H1 (cell line): ENCODE data around the gene ZNF385B. TPM values are rescaled to one million over a fixed set of nuclear protein-coding genes. Genes with fewer than 3 reads are reported as not detected.

ENCODE experiments used
- CTCF ChIA-PET: fragments of 300-600 bp; sonication (Branson Sonifier 250); formaldehyde crosslinking; loops from one replicate; lab custom pipeline; 2021; ENCODE audit not compliant: partially characterized antibody; lab: Charles Lee
- POLR2A ChIA-PET: fragments of 300-600 bp; sonication (Branson Sonifier 250); formaldehyde crosslinking; loops from one replicate; lab custom pipeline; 2021; ENCODE audit warnings: inconsistent platforms; ENCODE audit not compliant: partially characterized antibody; lab: Charles Lee
- DNase-seq, 2 experiments: peaks; one replicate each; pipeline versions ENCODE4 v3.0.0 to v3.0.0-alpha.2; 2010 to 2022; ENCODE audit warnings: low spot score in 2 of 2, low read depth in 1 of 2, mixed read lengths in 1 of 2
- FAIRE-seq: peaks from 2 replicates; lab custom pipeline; 2011; peaks lifted over from hg19 to GRCh38; lab: Jason Lieb, UNC
- H2AFZ ChIP-seq: 2 replicates; pipeline ENCODE4 v1.8.1; 2012; ENCODE audit warnings: low read length, inconsistent platforms
- H2AK5ac ChIP-seq: 2 replicates; pipeline ENCODE4 v1.6.1; 2013; ENCODE audit warnings: low read depth, low read length
- H2BK120ac ChIP-seq: replicated peaks from 2 replicates; pipeline ENCODE3; 2013; ENCODE audit warnings: low read depth, low read length, inconsistent platforms
- H2BK12ac ChIP-seq: 2 replicates; pipeline ENCODE4 v1.6.1; 2013; ENCODE audit warnings: low read depth, low read length
- H2BK15ac ChIP-seq: 2 replicates; pipeline ENCODE4 v1.6.1; 2013; ENCODE audit warnings: low read length
- H2BK20ac ChIP-seq: 2 replicates; pipeline ENCODE4 v1.6.1; 2013; ENCODE audit warnings: low read length
- H2BK5ac ChIP-seq: 2 replicates; pipeline ENCODE4 v1.6.1; 2013; ENCODE audit warnings: low read depth, low read length
- H3K14ac ChIP-seq: 2 replicates; pipeline ENCODE4 v1.6.1; 2013; ENCODE audit warnings: inconsistent platforms; ENCODE audit not compliant: insufficient read length
- H3K18ac ChIP-seq: 2 replicates; pipeline ENCODE4 v1.6.1; 2013; ENCODE audit warnings: low read length; ENCODE audit errors: extremely low read depth
- H3K23ac ChIP-seq: 2 replicates; pipeline ENCODE4 v1.6.1; 2013; ENCODE audit warnings: inconsistent platforms; ENCODE audit not compliant: insufficient read length
- H3K23me2 ChIP-seq: 2 replicates; pipeline ENCODE4 v1.6.1; 2013; ENCODE audit warnings: low read depth, low read length
- H3K27ac ChIP-seq: 2 replicates; pipeline ENCODE4 v1.6.1; 2011; ENCODE audit warnings: low read depth, low read length, inconsistent platforms
- H3K27me3 ChIP-seq, 4 experiments: replicated peaks in 1 of 4; 1 replicate in 1 of 4; 2 replicates in 3 of 4; pipeline versions ENCODE4 v1.6.1 to v1.8.1; 2011 to 2013; ENCODE audit warnings: low read length in 3 of 4, mild to moderate bottlenecking in 3 of 4, inconsistent platforms in 2 of 4, mixed read lengths in 2 of 4, moderate library complexity in 1 of 4; ENCODE audit not compliant: control insufficient read depth in 3 of 4, insufficient read depth in 3 of 4; ENCODE audit errors: extremely low read depth in 1 of 4
- H3K36me3 ChIP-seq, 4 experiments: 2 replicates each; pipeline versions ENCODE4 v1.6.1 to v1.8.1; 2011 to 2013; ENCODE audit warnings: mild to moderate bottlenecking in 4 of 4, low read length in 3 of 4, moderate library complexity in 2 of 4, control low read depth in 1 of 4, inconsistent platforms in 1 of 4; ENCODE audit not compliant: insufficient read depth in 4 of 4, control insufficient read depth in 2 of 4
- H3K4ac ChIP-seq: replicated peaks from 2 replicates; pipeline ENCODE3; 2013; ENCODE audit warnings: low read length, low read depth, mixed read lengths, inconsistent platforms; ENCODE audit not compliant: insufficient read length
- H3K4me1 ChIP-seq, 4 experiments: replicated peaks in 1 of 4; 1 replicate in 1 of 4; 2 replicates in 3 of 4; pipeline versions ENCODE4 v1.6.1 to v1.8.1; 2011 to 2013; ENCODE audit warnings: low read length in 3 of 4, inconsistent platforms in 2 of 4, mixed read lengths in 1 of 4; ENCODE audit not compliant: insufficient read depth in 4 of 4, control insufficient read depth in 3 of 4
- H3K4me2 ChIP-seq, 2 experiments: 2 replicates each; pipeline versions ENCODE4 v1.6.1 to v1.8.1; 2011 to 2013; ENCODE audit warnings: low read depth in 2 of 2, low read length in 2 of 2, control low read depth in 1 of 2, inconsistent platforms in 1 of 2, mild to moderate bottlenecking in 1 of 2; ENCODE audit not compliant: insufficient read depth in 1 of 2
- H3K4me3 ChIP-seq, 4 experiments: fragments of 200-600, 300-600 bp in 1 of 4; sonication (generic), shearing (Covaris generic), sonication (Bioruptor Twin) in 1 of 4; 2 replicates each; pipeline versions ENCODE4 v1.5.1 to v1.8.1; 2011 to 2016; ENCODE audit warnings: low read length in 4 of 4, low read depth in 3 of 4, control low read depth in 2 of 4, inconsistent platforms in 2 of 4, mild to moderate bottlenecking in 2 of 4, mixed read lengths in 1 of 4, moderate library complexity in 1 of 4; ENCODE audit not compliant: insufficient read depth in 2 of 4; ENCODE audit errors: extremely low read depth in 1 of 4
- H3K56ac ChIP-seq: replicated peaks from 2 replicates; pipeline ENCODE3; 2013; ENCODE audit warnings: low read depth, mild to moderate bottlenecking, mixed read lengths, low read length, inconsistent platforms; ENCODE audit not compliant: insufficient read length
- H3K79me1 ChIP-seq: 2 replicates; pipeline ENCODE4 v1.6.1; 2013; ENCODE audit warnings: low read depth, low read length, control low read depth
- H3K79me2 ChIP-seq, 2 experiments: 2 replicates each; pipeline versions ENCODE4 v1.6.1 to v1.8.1; 2012 to 2013; ENCODE audit warnings: low read length in 2 of 2, mild to moderate bottlenecking in 2 of 2, inconsistent platforms in 1 of 2; ENCODE audit not compliant: insufficient read depth in 2 of 2, control insufficient read depth in 1 of 2
- H3K9ac ChIP-seq, 4 experiments: replicated peaks in 1 of 4; 1 replicate in 1 of 4; 2 replicates in 3 of 4; pipeline versions ENCODE4 v1.6.1 to v1.8.1; 2011 to 2013; ENCODE audit warnings: low read depth in 3 of 4, low read length in 3 of 4, control low read depth in 2 of 4, mild to moderate bottlenecking in 2 of 4, moderate library complexity in 2 of 4, inconsistent platforms in 1 of 4; ENCODE audit errors: extremely low read depth in 1 of 4
- H3K9me3 ChIP-seq, 2 experiments: 2 replicates each; pipeline versions ENCODE4 v1.6.1 to v1.8.1; 2012 to 2013; ENCODE audit warnings: mild to moderate bottlenecking in 2 of 2, moderate library complexity in 2 of 2, control low read depth in 1 of 2, inconsistent platforms in 1 of 2, low read depth in 1 of 2, low read length in 1 of 2, mixed read lengths in 1 of 2; ENCODE audit not compliant: insufficient read depth in 2 of 2
- H4K20me1 ChIP-seq, 2 experiments: replicated peaks in 1 of 2; 2 replicates each; pipeline versions ENCODE3 to v1.8.1; 2011 to 2013; ENCODE audit warnings: inconsistent platforms in 2 of 2, low read length in 2 of 2, mild to moderate bottlenecking in 1 of 2; ENCODE audit not compliant: insufficient read depth in 2 of 2, control insufficient read depth in 1 of 2
- H4K5ac ChIP-seq: 2 replicates; pipeline ENCODE4 v1.6.1; 2013; ENCODE audit warnings: low read length, low read depth, mixed read lengths, inconsistent platforms; ENCODE audit not compliant: insufficient read length
- H4K8ac ChIP-seq: 2 replicates; pipeline ENCODE4 v1.8.0; 2013; ENCODE audit warnings: mild to moderate bottlenecking, moderate library complexity, low read length, inconsistent platforms; ENCODE audit not compliant: insufficient read depth; ENCODE audit errors: extremely low read depth
- H4K91ac ChIP-seq: replicated peaks from 2 replicates; pipeline ENCODE3; 2013; ENCODE audit warnings: low read length, mixed read lengths, inconsistent platforms; ENCODE audit not compliant: insufficient read length
- BACH1 ChIP-seq: IDR thresholded peaks from 2 replicates; pipeline ENCODE4 v1.6.1; 2012; ENCODE audit warnings: low read length, improper control_type of control experiment
- POLR2A ChIP-seq, 2 experiments: IDR thresholded peaks; 1 replicate in 1 of 2; 2 replicates in 1 of 2; pipeline ENCODE4 v1.6.1; 2011; ENCODE audit warnings: low read depth in 2 of 2, low read length in 2 of 2, mild to moderate bottlenecking in 2 of 2; ENCODE audit errors: control extremely low read depth in 1 of 2
- polyA plus RNA-seq, 7 experiments: library from polyadenylated mRNA; depleted of rRNA in 3 of 7; stranded (reverse) in 5 of 7; unstranded in 2 of 7; fragments of >200 nt in 5 of 7; fragments of 200-250 nt in 2 of 7; gene quantifications; 1 replicate in 5 of 7; 2 replicates in 1 of 7; 4 replicates in 1 of 7; pipeline versions ENCODE4 v1.2.1 to v1.2.3, GENCODE V29; 2011 to 2013; ENCODE audit warnings: missing spikeins in 2 of 7, mixed read lengths in 2 of 7
- total RNA-seq: library from RNA; stranded (reverse); fragmentation: NEBNext Ultra II Directional; extraction: Animal tissue kit (Norgen Biotek cat#: 25700); gene quantifications from 2 replicates; pipeline ENCODE4 v1.2.1, GENCODE V29; 2021

ZNF385B gene
- total and polyA plus RNA-seq, 2 of the 8 experiments (the other 6 are each of a cell fraction or from before 2014, with no cell fraction given): 1.1 to 3.7 TPM

DNA sequence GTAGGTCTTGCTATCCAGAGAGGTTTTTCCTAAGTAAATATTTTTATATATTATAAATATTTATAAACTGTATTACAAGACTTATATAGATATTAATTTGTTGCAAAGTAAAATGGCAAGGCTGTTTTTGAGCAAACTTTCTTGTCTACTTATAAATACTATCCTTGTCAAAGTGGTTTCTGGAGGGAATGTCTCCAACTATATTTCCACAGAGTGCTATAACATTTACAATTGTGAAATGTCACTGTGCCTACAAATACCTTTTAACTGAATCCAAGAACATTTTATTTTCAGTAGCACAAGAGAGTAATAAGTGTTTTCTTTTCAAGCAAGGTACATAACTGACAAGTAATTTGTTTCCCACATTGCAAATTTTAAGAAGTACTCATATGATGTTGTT, 256.8 kb downstream of the ZNF385B start:
- Histone ChIP-seq H2BK15ac (no peak overlapping the region), H3K4ac (no peak overlapping the region), H3K79me2 (no peaks in the 10 kb centered on the region), H4K5ac (no peak overlapping the region), H3K23me2 (no peaks in the 10 kb centered on the region; the same call in 1 of the 2 replicates), H3K9me3 (no peaks in the 10 kb centered on the region), H4K20me1 (no peaks in the 10 kb centered on the region), H3K23ac (no peak overlapping the region), H2AK5ac (no peak overlapping the region), H4K91ac (no peak overlapping the region), H3K36me3 (no peaks in the 10 kb centered on the region), H3K27ac (no peak overlapping the region), H3K79me1 (no peaks in the 10 kb centered on the region), H2BK5ac (no peak overlapping the region), H3K4me1 (peaks cover 2 to 4% (median 3%) of the 10 kb centered on the region in 4 experiments; a peak in 4 of 7 replicates), H2AFZ (no peak overlapping the region), H2BK20ac (no peak overlapping the region), H3K4me3 (no peak overlapping the region), H4K8ac (no peak overlapping the region), H3K18ac (no peak overlapping the region), H3K27me3 (no peaks in the 10 kb centered on the region), H3K9ac (no peak overlapping the region), H2BK12ac (no peak overlapping the region), H3K56ac (no peak overlapping the region), H3K14ac (no peak overlapping the region), H3K4me2 (no peak overlapping the region), H2BK120ac (no peak overlapping the region)
- DNase-seq (no peak), FAIRE-seq (no peak)
- ChIA-PET POLR2A (no interaction called here), CTCF (interaction anchor here (1.2 kb wide), 1 partner anchor 9 kb away, joined by 3 read pairs; no protein-coding TSS in a partner anchor)
- TF ChIP-seq POLR2A (IDR thresholded peaks at IDR 0.05; ENCODE audit: control extremely low read depth in 1 of 2, low read depth in 2 of 2, low read length in 2 of 2) (no peak), BACH1 (no peak)
